Stimulated activated CD8-positive, alpha-beta memory T cell treated with anti-CD3 and anti-CD28 coated beads, Interleukin-15, amount 100 ng/mL, for 48 hours (primary cell): ENCODE data around the gene EBF3.

Experiments used
- DNase-seq, 2 donors: peaks; one replicate each; pipeline ENCODE4 v3.0.0-alpha.2; 2020; ENCODE audit warnings: low read depth in 2 of 2

EBF3 gene

DNA sequence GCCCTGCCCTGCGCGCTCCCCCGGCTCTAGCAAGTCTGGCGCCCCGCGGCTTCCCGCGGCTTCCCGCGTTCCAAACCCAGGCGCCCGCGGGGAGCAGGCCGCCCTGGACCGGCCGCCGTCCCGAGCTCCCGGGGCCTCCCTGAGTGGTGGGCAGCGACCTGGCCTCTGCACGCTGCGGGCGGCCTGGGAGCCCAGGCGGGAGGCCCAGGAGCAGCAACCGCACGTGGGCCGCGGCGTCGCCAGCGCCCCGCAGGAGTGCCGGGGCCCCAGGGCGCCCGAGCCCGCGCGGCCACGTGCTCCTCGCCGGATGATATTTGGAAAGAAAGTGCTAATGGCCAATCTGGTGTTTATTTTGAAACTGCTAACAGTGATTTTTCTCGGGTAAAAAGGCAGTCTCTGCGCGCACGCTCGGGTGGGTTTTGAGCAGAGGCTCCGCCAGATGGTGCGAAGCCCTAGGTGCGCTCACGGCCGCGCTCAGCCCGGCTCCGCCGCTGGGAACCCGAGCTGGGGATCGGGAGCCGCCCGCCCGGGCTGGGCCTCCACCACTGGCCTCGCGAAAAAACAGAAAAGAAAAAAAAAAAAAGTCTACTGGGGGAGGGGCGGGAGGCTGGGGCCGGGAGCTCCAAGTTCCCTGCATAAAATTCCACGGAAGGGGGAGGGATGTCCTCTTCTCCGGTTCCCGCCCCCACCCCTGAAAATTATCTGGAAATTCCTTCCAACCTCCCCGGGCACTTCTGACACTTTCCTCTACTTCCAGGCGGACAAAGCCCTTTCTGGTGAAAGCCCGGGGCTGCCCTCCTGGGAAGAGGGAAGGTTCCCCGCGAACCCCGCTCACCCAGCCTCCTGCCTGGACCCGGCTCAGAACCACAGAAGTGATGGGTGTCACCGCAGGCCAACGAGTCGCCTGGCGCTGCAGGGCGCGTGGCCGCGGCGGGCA lies 4.3 kb downstream of the EBF3 start:
- no peak for DNase-seq

DNA sequence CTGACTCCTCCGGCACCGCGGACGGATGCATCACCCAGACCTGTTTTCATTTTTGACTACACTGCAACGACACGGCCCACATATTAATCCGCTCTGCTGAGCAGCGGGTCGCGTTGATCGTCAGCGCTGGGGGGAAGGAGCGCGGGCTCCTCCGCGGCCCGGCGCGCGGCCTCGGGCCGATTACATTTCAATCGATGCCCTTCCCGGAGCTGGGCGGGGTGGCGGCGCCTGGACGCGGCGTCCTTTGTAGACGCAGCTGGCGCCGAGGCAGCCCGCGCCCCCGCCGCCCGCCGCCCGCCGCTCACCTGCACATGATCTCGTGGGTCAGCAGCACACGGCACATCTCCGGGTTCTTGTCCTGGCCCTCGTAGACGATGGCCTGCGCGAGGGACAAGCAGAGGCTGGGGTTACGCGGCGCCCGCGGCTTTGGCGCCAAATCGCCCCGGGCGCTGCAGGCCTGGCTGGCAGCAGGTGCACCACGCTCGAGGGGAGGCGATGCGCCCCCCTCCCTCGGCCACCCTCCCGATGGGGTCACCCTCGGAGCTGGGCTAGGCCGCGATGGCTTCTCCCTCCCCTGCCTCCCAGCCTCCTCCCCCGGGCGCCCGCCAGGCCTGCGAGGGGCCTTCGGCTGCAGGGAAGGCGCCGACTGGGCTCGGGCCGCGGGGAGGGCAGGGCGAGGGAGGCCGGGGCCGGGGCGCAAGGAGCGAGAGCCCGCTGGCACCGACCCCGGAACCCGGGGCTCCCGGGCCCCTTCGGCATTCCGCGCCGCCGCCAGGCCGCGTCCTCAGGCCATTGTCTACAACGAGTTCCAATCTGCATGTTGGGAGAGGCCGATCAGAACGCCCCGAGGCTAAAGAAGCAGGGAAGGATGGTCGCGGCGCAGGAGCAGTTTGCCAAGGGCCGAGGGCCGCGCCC lies 5.2 kb downstream of the EBF3 start:
- no peak for DNase-seq

DNA sequence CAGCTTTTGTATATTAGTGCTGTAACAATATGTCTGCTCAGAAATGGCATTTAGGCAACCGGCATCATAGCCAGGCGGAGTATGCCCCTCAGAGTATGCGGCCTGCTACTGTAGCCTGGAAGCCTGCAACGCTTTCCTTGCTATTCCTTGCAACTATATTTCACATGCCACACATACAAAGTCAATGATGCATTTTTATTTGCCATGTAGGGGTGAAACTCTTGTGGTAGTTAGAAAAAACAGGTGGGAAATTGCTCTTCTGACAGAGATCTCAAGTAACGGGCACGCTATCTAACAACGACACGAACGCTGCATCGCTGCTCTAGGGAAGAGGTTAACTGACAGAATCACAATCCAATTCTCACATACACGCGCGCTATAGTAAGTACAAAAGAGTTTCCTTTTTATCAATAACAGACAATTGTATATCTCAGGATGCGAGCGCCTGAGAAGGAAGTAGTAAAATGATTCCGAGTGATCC lies 5.9 kb downstream of the EBF3 start:
- no peak for DNase-seq

DNA sequence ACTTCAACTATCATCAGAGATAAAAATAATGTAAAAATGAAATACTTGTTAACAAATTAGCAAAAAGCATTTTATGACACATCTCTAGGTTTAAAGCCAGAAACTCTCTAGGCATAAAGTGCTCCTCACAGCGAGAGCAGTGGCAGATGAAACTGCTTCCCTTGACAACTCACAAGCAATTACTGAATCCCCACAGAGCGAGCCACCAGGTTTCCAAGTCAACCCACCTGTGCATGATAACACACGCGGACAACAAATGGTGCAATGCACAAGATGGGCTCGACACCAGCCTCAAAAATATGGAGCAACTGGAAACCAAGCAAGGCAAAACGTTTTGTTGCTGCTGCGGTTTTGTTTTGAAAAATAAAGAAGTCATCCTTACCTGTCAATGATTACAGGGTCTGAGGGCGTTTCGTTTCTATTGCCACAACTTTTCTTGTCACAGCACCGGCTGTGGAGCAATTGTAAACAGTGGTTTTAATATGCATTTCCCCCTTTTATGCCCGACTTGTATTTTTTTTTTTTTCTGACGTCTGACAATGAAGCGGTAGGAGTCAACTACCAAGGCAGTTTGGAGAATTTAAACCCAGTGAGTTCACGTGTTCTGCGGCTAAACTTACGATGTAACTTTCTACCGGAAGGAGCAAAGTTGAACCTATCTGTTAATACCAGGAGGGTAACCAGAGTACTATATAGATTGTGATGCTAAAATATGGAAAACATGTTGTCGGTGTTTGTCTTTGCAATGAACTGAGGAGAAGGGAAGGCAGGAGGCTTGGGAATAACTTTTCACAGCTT lies 7.0 kb downstream of the EBF3 start:
- DNase-seq = no peak

DNA sequence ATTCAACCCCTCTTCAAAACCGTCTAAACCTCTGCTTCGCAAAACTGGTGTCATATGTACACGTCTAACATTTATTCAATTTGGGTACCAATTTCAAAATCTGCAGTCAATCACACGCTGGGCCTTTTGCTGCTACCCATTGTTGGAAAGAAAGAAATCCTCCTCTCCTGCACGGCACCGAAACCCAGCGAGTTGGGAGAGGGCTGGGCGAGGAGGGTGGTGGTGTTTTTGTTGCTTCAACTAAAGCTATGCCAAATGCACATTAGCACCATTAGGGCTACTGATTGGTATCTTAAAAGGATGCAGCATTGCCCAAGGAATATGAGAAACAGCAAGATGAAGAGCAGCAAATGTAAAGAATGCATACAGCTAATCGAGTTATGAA lies 7.8 kb downstream of the EBF3 start:
- no peak for DNase-seq

DNA sequence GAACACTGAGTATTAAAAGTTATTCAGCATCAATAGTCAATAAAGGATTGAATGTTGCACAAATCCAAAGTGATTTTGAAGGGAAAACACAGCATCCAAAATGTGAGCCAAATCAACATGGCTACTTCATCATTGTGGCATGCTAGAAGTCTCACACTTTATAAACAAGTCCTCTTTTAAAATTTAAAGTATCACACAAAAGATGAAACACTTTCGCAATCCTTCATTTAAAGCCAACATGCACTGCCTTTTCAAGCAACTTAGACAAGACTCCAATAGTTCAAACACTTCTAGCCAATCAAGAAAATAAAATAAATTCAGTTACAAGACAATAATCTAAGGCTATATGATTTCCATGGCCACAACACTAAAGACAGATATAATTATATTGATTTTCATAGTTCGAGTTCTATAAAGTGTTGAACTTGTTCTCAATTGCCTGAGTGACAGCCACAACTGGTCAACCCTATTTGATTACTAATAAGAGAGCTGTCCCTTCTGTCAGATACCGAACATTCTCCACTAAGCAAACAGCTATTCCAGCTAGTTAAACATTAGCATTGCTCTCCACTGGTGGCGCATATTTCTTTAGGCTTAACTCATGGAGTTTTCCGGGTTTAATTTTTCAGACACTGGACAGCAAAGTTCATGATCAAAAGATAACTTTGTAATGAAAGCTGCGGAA lies 8.3 kb downstream of the EBF3 start:
- DNase-seq = no peak

DNA sequence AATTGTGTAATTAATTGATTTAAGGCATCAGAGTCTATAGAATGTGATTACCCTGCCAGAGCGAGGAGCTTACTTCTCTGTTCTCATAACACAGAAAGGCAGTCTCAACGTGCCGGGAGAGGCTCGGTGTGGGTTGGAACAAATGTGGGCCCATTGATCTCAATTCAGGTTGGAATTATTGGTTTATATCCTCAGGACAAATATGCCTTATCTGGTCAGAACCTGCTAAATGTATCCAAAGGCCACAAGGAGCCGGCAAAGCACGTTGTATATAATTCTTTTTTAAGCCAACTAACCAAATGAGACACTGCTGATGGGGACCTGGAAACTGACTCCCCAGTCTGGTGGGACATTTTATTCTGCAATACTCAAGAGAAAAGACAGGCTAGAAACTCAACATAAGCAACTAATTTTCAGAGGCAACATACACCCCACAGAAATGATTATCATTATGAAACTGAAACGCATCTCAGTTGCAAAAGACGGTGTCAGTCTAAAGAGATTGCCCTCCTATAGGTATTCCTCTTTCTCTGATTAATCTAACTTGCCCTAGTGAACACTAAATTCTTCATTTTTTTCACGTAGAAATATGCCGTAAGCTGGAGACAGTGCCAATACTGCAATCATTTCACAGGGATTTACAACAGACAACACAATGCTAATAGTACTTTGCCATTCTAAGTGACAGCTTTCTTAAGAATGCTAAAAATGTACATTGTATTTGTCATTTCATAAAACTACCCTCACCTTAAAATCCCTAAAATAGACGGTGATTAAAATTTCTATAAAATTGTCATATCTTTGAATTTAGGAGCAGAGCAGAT lies 9.4 kb downstream of the EBF3 start:
- no peak for DNase-seq

DNA sequence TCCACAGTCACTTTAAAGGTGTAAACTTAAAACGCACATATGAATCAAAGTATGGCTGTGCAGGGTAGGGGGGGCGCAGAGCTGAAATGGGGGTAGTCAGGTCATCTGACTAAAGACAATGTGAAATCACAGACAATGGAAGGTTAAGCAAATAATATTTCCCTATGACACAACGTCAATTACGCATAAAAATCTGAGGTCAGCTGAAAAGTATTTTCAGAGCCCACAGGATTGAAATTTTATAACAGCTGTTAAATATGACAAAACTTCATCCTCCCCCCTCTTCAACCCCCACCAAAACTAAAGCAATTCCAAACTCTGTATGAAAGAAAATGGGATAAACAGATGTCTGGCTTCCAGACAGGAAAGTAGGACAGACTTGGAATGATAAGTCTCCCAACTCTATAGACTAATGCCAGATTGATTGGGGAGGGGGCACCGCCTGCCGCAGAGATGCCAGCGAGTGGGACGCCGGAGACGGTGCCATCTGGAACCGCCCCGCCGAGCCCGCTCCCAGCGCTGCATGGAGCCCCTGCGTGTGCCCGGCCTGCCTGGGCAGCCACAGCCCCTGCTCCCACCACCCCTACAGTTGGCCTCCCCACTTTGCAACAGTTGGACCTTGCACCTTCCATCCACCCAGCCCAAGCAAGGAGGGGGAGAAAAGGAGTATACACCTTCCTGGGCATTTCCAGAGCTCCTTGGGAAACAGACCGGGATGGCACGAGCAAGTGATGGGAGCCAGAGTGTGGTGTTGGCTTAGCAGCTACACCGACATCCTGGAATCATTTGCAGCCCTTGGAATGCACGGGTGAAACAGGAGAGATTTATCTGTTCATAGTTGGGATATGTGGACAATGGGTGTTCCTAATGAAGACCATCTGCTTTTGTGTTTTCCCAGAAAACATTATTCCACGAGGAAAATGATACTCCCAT lies 10.7 kb downstream of the EBF3 start:
- DNase-seq = no peak

DNA sequence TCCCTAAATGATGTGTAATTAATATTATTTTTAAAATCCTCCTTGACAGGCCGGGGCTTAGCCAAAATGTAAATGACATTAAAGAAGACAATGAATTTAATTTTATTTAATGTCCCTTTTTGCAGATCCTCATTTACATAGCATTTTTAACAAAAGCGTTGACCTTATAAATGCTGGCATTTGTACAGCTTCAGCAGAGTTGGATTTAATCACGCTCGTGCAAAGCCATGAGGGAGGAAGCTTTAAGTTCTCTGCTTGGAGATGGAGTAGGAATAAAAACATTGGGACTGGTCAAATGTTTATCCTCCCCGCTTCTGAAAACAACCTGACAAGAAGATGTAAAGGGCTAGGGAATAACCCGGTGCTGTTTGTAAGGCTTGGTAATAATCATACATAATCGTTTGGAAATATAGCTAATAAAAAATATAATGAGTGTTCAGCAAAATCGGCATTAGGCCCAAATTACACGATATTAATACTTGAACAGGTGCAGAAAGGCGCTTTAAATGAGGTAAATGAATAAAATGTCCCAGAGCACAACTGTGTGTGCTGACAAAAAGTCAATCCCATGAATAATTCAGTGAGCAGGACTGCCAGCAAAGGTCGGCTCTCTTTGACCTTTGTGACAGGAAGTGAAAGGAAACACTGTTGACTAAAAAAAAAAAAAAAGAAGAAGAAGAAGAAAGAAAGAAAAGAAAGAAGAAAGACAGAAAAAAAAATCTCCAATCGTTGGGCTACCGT lies 11.5 kb downstream of the EBF3 start:
- DNase-seq = no peak

DNA sequence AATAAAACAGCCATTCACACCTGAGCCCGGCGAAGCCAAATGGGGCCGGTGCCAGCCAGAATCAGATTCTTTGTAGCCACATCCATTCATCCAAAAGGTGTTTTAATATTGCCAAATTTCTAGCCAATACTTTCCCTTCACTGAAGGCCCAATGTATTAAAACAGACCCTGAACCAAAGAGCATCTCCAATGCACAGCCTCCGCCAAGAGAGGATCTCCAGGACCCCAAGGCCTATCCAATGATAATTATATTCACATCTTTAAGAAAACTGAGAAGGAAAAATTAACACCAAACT lies 12.2 kb downstream of the EBF3 start:
- DNase-seq = no peak

DNA sequence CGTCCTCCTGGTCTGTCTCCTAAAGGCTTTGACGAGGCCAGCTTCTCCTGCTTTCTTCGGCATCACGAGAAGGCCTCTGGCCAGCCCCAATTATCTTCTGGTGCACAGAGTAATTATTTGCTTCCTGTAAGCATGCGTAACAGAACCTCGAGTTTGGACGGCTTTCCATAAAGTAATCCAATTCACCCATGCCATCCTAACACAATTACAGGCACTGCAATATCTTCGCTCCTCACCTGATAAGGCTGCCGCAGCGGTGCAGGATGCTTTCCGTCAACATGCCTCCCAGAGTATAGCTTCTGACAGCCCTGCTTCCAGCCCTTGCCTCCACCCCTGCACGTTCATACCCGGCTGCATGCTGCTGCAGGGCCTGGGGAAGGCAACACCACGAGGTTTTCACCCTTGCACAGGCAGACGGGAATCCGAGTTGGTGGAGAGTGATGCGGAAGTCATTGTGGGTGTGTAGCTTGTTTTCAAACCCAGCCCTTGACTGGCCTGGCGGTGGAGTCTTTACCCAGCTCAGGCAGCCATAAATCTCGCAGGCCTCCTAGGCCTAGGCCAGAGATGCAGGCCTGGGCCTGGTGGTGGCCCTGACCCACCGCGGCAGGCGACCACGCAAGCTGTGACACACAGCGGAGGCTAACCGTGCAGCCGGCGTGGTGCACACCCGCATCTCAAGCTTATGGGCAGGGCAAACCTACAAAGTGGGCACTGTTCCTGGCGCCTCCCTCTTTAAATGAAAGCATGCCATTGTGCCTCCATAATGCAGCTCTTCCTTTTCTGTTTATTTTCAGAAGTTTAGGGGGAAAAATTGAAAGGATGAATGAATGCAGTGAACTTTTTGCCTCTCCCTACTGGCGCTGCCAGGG lies 12.7 kb downstream of the EBF3 start:
- no peak for DNase-seq

DNA sequence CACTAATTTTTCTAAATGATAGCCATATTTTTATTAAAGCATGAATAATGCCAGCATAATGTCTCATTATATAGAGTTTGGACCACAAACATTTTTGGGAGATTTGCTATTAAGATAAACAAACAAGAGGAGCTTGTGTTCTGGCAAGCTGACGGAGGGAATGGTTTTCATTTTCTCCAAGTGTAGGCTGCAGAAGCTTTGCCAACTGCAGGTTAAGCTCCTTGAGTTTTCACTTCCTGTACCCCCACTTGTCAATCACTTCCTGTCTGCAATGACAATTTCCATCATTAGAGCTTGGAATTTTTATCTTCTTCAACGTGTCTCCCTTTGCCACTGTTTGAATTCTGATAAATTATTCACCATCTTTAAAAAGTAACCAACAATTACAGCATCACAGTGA lies 13.4 kb downstream of the EBF3 start:
- DNase-seq = no peak

DNA sequence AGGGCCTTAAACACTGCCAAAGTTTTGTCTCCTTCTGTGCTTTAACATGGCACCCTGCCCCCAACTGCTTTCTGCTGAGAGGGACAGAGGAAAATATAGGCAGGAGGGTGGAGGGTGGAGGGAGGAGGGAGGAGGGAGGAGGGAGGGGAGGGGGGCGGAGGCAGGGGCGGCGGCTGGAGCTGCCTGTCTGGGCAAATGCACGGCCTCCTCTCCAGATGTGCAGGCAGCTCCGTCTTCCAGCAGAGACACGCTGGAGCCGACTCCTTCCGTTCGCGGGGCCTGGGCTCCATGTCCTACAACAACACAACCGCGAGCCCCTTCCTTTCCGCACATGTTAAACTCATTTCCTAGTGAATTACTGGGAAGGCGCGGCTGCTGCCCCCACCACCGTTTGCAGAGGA lies 14.2 kb downstream of the EBF3 start:
- no peak for DNase-seq

DNA sequence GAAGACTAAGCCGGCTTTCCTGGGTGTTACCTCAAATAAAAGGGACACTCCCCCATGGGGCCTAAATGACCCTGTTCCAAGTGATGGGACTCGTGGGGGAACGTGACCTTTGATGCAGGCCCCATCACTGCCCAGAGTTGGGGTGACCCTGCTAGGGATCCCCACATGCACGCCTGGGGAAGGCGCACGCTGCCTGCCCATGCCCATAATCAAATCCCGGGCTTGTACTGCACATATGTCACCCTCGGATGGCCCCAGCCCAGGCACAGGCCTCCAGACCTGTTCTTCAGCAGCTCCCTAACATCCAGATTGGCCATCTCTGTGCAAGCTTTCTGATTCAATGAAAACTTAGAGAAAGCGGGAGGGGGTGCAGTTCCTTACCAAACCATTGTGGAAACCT lies 14.7 kb downstream of the EBF3 start:
- no peak for DNase-seq

DNA sequence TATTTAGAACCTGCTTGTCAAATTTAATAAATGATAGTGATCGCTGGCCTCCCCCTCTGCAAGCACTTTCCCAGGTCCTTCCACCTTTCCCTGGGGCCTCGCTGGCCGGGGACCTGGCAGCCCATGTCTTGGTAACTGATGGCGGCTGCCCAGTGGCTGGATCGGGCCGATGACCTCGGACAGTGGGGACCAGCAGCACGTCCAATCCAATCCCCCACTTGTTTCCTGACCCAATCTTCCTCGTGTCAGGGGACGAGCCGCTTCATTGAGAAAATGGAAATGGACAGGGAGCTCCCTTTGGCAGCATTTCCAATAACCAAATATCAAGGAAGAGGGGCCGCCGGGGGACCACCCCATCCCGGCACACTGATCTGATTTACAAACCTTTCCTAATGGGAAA lies 17.2 kb downstream of the EBF3 start:
- DNase-seq = no peak

DNA sequence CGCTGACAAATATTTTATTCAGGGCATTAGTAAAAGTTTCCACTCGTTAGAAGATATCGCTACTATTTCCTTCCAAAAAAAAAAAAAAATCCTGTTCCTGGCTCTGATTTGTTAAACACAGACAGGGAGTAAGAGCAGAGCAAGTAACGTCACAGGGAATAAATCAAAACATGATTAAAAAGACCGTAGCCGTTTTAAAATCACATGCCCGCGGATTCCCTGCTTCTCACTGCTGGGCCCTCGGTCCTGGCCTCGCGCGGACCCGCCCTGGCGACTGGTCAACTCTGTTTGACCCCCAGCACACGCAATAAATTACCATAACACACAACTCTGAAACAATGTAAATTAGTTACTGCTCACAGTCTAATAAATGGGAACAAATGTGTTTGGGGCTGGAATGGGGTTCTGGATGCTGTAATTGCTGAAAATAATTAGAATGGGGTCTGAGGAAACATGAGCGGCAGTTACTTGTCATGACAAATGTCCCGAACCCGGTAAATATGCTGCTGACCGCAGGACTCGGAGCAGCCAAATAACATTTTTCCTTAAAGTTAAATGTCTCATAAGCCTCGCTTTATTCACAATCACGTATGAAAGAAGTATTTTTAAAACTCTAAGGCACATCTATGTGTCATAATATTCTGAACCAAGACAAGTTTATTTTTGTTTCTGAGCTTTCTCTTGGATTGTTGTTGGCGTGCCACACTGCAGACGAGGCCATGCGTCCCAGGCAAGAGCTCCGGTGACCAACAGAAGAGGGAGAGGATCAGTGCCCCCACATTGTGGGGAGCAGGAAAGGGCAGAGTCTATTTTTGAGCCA lies 17.9 kb downstream of the EBF3 start:
- DNase-seq = no peak

DNA sequence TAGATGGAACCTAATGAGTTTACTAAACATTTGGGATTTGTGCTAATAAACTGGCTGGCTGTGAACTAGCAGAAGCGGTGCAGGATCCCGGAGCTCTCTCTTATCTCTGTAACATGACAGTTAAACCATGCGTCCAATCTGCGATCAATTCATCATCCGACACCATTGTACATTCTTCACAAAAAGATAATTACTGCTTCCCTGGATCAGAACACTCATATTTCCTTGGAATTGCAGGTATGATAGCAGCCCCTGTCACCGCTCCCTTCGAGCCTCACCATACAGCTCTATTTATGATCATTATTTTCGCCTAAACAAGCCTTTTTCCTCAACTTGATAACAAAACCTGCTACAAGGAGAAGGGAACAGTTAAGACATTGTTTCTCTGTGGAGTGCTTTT lies 18.5 kb downstream of the EBF3 start:
- DNase-seq = no peak
